HCT116 (cell line): Measurements from ENCODE around the gene ABCC1. TPM values are rescaled to one million over a fixed set of nuclear protein-coding genes. Genes with fewer than 3 reads are reported as not detected.

ENCODE experiments used
- ATAC-seq: fragments of 200-7000 bp; cut with Tn5 transposase; 2 replicates; pipeline ENCODE4 v1.9.1; 2020; ENCODE audit warnings: mild to moderate bottlenecking, moderate library complexity
- BruUV-seq: library from RNA; stranded (reverse); fragments of 400-500 nt; replicated peaks from 2 replicates; lab custom pipeline; 2021; lab: Mats Ljungman, UMichigan
- CTCF ChIA-PET: fragments of 300-600 bp; sonication (Branson Sonifier 250); formaldehyde crosslinking; loops from one replicate; lab custom pipeline; 2021; ENCODE audit warnings: antibody characterized with exemption; lab: Charles Lee
- POLR2A ChIA-PET: fragments of 300-600, 350-600 bp; sonication (Branson Sonifier 250); formaldehyde crosslinking; loops from one replicate; lab custom pipeline; 2021; ENCODE audit warnings: antibody characterized with exemption; lab: Charles Lee
- RAD21 ChIA-PET, 2 experiments: fragments of 300-600 bp; sonication (Branson Sonifier 250); formaldehyde crosslinking; loops; one replicate each; lab custom pipeline; 2023; ENCODE audit warnings: low total read pairs in 2 of 2; ENCODE audit not compliant: uncharacterized antibody in 2 of 2, unreplicated experiment in 2 of 2, low non-redundant PET in 1 of 2; lab: Charles Lee
- DNase-seq: peaks from one replicate; pipeline ENCODE4 v3.0.0-alpha.2; 2010; ENCODE audit warnings: low read depth, low spot score
- H2AFZ ChIP-seq: fragments of 200-600 bp; shearing (Covaris generic), sonication (generic); 2 replicates; pipeline ENCODE4 v1.6.1; 2017; ENCODE audit warnings: low read depth, mixed run types, mixed read lengths, antibody characterized with exemption, low read length; ENCODE audit not compliant: poor library complexity, severe bottlenecking
- H3K27ac ChIP-seq: 2 replicates; pipeline ENCODE4 v1.5.1; 2012; ENCODE audit warnings: low read depth, low read length
- H3K27me3 ChIP-seq: fragments of 200-600 bp; sonication (generic); 2 replicates; pipeline ENCODE4 v1.6.1; 2016; ENCODE audit warnings: mixed run types, low read length, mixed read lengths; ENCODE audit not compliant: insufficient read depth
- H3K36me3 ChIP-seq, 2 experiments: fragments of 200-500 bp in 1 of 2; fragments of 200-600 bp in 1 of 2; sonication (Bioruptor generic) in 1 of 2; sonication (generic) in 1 of 2; 2 replicates each; pipeline versions ENCODE4 v1.5.1 to v1.6.1; 2014 to 2016; ENCODE audit warnings: low read length in 2 of 2, inconsistent platforms in 1 of 2, mixed read lengths in 1 of 2, mixed run types in 1 of 2; ENCODE audit not compliant: insufficient read depth in 2 of 2, control insufficient read depth in 1 of 2
- H3K4me1 ChIP-seq, 2 experiments: fragments of 200-600 bp in 1 of 2; sonication (generic) in 1 of 2; 2 replicates each; pipeline versions ENCODE4 v1.5.1 to v1.6.1; 2012 to 2017; ENCODE audit warnings: low read length in 2 of 2, inconsistent platforms in 1 of 2, mild to moderate bottlenecking in 1 of 2, mixed read lengths in 1 of 2, mixed run types in 1 of 2, moderate library complexity in 1 of 2; ENCODE audit not compliant: insufficient read depth in 2 of 2, control insufficient read depth in 1 of 2
- H3K4me2 ChIP-seq: fragments of 200-600 bp; sonication (generic); 2 replicates; pipeline ENCODE4 v1.6.1; 2017; ENCODE audit warnings: mixed run types, low read length, mixed read lengths
- H3K4me3 ChIP-seq, 2 experiments: fragments of 200-600 bp in 1 of 2; sonication (generic) in 1 of 2; replicated peaks in 1 of 2; 2 replicates each; pipeline ENCODE4 v1.5.1; 2011 to 2016; ENCODE audit warnings: low read length in 2 of 2, control low read depth in 1 of 2, low read depth in 1 of 2, mild to moderate bottlenecking in 1 of 2, mixed read lengths in 1 of 2, mixed run types in 1 of 2
- H3K79me2 ChIP-seq: fragments of 200-600 bp; sonication (generic); 2 replicates; pipeline ENCODE4 v1.6.1; 2017; ENCODE audit warnings: mild to moderate bottlenecking, mixed run types, low read length, moderate library complexity, mixed read lengths; ENCODE audit not compliant: insufficient read depth
- H3K9ac ChIP-seq: fragments of 200-600 bp; sonication (generic); 2 replicates; pipeline ENCODE4 v1.6.1; 2016; ENCODE audit warnings: low read length, mixed read lengths
- H3K9me2 ChIP-seq: fragments of 200-600 bp; sonication (generic), shearing (Covaris generic); 2 replicates; pipeline ENCODE4 v1.6.1; 2017; ENCODE audit warnings: mixed run types, mild to moderate bottlenecking, moderate library complexity; ENCODE audit not compliant: insufficient read depth
- H3K9me3 ChIP-seq, 2 experiments: fragments of 200-500 bp in 1 of 2; fragments of 200-600 bp in 1 of 2; sonication (Bioruptor generic) in 1 of 2; sonication (generic) in 1 of 2; 2 replicates each; pipeline ENCODE4 v1.6.1; 2014 to 2017; ENCODE audit warnings: low read length in 2 of 2, mixed read lengths in 2 of 2, inconsistent platforms in 1 of 2, low read depth in 1 of 2, mild to moderate bottlenecking in 1 of 2, mixed run types in 1 of 2, moderate library complexity in 1 of 2; ENCODE audit not compliant: control insufficient read depth in 1 of 2, insufficient read depth in 1 of 2
- H4K20me1 ChIP-seq: fragments of 200-600 bp; sonication (generic), shearing (Covaris generic); 2 replicates; pipeline ENCODE4 v1.6.1; 2017; ENCODE audit warnings: mixed run types, mild to moderate bottlenecking, moderate library complexity; ENCODE audit not compliant: insufficient read depth
- CTCF ChIP-seq, 3 experiments: fragments of 200-600 bp in 1 of 3; sonication (generic) in 1 of 3; IDR thresholded peaks in 2 of 3; conservative IDR thresholded peaks in 1 of 3; 2 replicates each; pipeline ENCODE4 v1.5.1; 2012 to 2017; ENCODE audit warnings: low read depth in 2 of 3, low read length in 2 of 3, antibody characterized with exemption in 1 of 3, borderline replicate concordance in 1 of 3, control low read depth in 1 of 3, mild to moderate bottlenecking in 1 of 3, mixed read lengths in 1 of 3, mixed run types in 1 of 3, moderate library complexity in 1 of 3; ENCODE audit not compliant: insufficient read depth in 1 of 3
- EGR1 ChIP-seq: IDR thresholded peaks from 2 replicates; pipeline ENCODE4 v1.6.1; 2012; ENCODE audit warnings: low read depth
- JUND ChIP-seq: IDR thresholded peaks from 2 replicates; pipeline ENCODE4 v1.6.1; 2012
- POLR2AphosphoS5 ChIP-seq: IDR thresholded peaks from 2 replicates; pipeline ENCODE4 v1.6.1; 2011; ENCODE audit warnings: mild to moderate bottlenecking, low read depth, low read length, moderate library complexity
- RAD21 ChIP-seq: IDR thresholded peaks from 2 replicates; pipeline ENCODE4 v1.6.1; 2012; ENCODE audit warnings: low read depth, mild to moderate bottlenecking
- SIN3A ChIP-seq: IDR thresholded peaks from 2 replicates; pipeline ENCODE4 v1.6.1; 2012; ENCODE audit warnings: low read depth
- SP1 ChIP-seq: IDR thresholded peaks from 2 replicates; pipeline ENCODE4 v1.6.1; 2012; ENCODE audit warnings: low read depth
- SRF ChIP-seq: IDR thresholded peaks from 2 replicates; pipeline ENCODE4 v1.6.1; 2012; ENCODE audit warnings: low read depth
- YY1 ChIP-seq: IDR thresholded peaks from 2 replicates; pipeline ENCODE4 v1.6.1; 2011; ENCODE audit warnings: low read length, low read depth, moderate library complexity, mild to moderate bottlenecking; ENCODE audit not compliant: insufficient replicate concordance; ENCODE audit errors: extremely low read depth
- intact Hi-C: fragments of 100-400 bp; cut with micrococcal nuclease; formaldehyde crosslinking; loops from 2 replicates; pipeline ENCODE4 v1.10.0; 2022
- total RNA-seq: library from RNA; stranded (reverse); gene quantifications from one replicate; pipeline ENCODE4 v1.2.1, GENCODE V29; 2021; ENCODE audit not compliant: unreplicated experiment

The ABCC1 gene
- total RNA-seq, 1 experiment from 2014 or later: 61.9 TPM

- Histone ChIP-seq H3K4me2 (no peak overlapping the region), H3K9ac (no peak overlapping the region), H4K20me1 (no peaks in the 10 kb centered on the region), H3K27ac (no peak overlapping the region), H3K36me3 (peaks cover 28 to 35% of the 10 kb centered on the region in 2 experiments), H3K4me1 (0 out of 4 replicates have a peak, but pooled peaks cover 0 to 3% of the 10 kb centered on the region in 2 experiments), H2AFZ (no peak overlapping the region), H3K9me3 (no peaks in the 10 kb centered on the region), H3K9me2 (no peaks in the 10 kb centered on the region), H3K27me3 (no peaks in the 10 kb centered on the region), H3K79me2 (no peaks in the 10 kb centered on the region), H3K4me3 (no peak overlapping the region)
- no TSS peak for BruUV-seq
- ATAC-seq: no peak
- ChIA-PET RAD21 (no interaction called here), CTCF (no interaction called here), POLR2A (no interaction called here)
- TF ChIP-seq SIN3A (no peak), EGR1 (no peak), SRF (no peak), POLR2AphosphoS5 (no peak), CTCF (IDR thresholded peaks at IDR 0.05 in 2 of 3, conservative IDR thresholded peaks at IDR 0.05 in 1 of 3; ENCODE audit: borderline replicate concordance in 1 of 3, insufficient read depth in 1 of 3, low read depth in 2 of 3, low read length in 2 of 3) (no peak)
- DNase-seq: no peak
- intact Hi-C loops: no loop called here
Observed at GRCh38 chr16:16131204-16131603, 181.8 kb downstream of the ABCC1 start.

GRCh38 chr16:16131659-16132058 is 182.2 kb downstream of the ABCC1 start:
- H3K27me3 ChIP-seq: no peaks in the 10 kb centered on the region
- DNase-seq (no peak), ATAC-seq (no peak)
- H3K4me1 ChIP-seq: 0 out of 4 replicates have a peak, but pooled peaks cover 0 to 3% of the 10 kb centered on the region in 2 experiments
- no peak overlapping the region for H3K4me3 ChIP-seq
- H3K36me3 ChIP-seq: peaks cover 32 to 39% of the 10 kb centered on the region in 2 experiments
- no peaks in the 10 kb centered on the region for H3K9me2 ChIP-seq
- H2AFZ ChIP-seq: no peak overlapping the region
- ChIA-PET CTCF (interaction anchor here (0.6 kb wide), 1 partner anchor 57 kb away, joined by 3 read pairs; no protein-coding TSS in a partner anchor), RAD21 (no interaction called here), POLR2A (no interaction called here)
- TF ChIP-seq YY1 (no peak), EGR1 (no peak), JUND (no peak), RAD21 (no peak), SP1 (no peak), POLR2AphosphoS5 (no peak)
- H3K79me2 ChIP-seq: no peaks in the 10 kb centered on the region
- H3K9me3 ChIP-seq: no peaks in the 10 kb centered on the region
- H3K27ac ChIP-seq: no peak overlapping the region
- no peaks in the 10 kb centered on the region for H4K20me1 ChIP-seq
- H3K9ac ChIP-seq: no peak overlapping the region
- intact Hi-C loops: no loop called here
- BruUV-seq: no TSS peak
- no peak overlapping the region for H3K4me2 ChIP-seq
